Nephron (organoid): ENCODE data around the gene KCNQ5.

Experiments
- H3K27ac Mint-ChIP-seq, 3 experiments: 2 replicates each; pipeline ENCODE4 v1.8.0; 2020; ENCODE audit warnings: mixed read lengths in 3 of 3, mild to moderate bottlenecking in 2 of 3, moderate library complexity in 1 of 3
- H3K27me3 Mint-ChIP-seq: 2 replicates; pipeline ENCODE4 v1.8.0; 2021; ENCODE audit warnings: low read depth, mild to moderate bottlenecking, moderate library complexity, mixed read lengths
- H3K36me3 Mint-ChIP-seq: 2 replicates; pipeline ENCODE4 v1.8.0; 2020; ENCODE audit warnings: low read depth, mixed read lengths
- H3K4me1 Mint-ChIP-seq: 2 replicates; pipeline ENCODE4 v1.8.0; 2020; ENCODE audit warnings: mixed read lengths
- H3K4me3 Mint-ChIP-seq, 3 experiments: 2 replicates each; pipeline ENCODE4 v1.8.0; 2020; ENCODE audit warnings: mild to moderate bottlenecking in 3 of 3, mixed read lengths in 3 of 3, moderate library complexity in 2 of 3
- H3K9me3 Mint-ChIP-seq: 2 replicates; pipeline ENCODE4 v1.8.0; 2020; ENCODE audit warnings: mixed read lengths
- TF ChIP-seq, protein P1 (sequence below), 3 experiments: fragments of 200-600 bp; sonication (generic); IDR thresholded peaks; one replicate each; pipeline ENCODE4 v1.5.0; 2021; ENCODE audit warnings: antibody characterized with exemption in 3 of 3; ENCODE audit not compliant: unreplicated experiment in 3 of 3

The KCNQ5 gene

DNA sequence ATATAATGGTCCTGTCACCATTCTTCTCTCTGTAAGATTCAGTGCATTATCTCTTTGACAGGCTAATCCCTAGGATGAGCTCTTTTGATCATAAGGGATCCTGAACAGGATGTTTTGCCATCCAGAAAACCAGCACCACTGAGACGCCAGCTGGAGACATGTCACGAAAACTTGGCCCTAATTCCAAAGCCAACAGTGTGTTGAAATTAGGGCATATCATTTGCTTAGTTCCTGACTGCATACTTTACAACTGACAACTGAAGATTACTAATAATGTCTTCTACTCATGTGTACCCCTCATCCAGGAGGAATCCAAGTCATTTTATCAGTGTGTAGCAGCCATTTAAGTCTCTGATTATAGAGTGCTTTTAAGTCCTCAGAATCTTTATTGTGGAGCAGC, 243.6 kb downstream of the KCNQ5 start:
- TF ChIP-seq, protein P1, sequence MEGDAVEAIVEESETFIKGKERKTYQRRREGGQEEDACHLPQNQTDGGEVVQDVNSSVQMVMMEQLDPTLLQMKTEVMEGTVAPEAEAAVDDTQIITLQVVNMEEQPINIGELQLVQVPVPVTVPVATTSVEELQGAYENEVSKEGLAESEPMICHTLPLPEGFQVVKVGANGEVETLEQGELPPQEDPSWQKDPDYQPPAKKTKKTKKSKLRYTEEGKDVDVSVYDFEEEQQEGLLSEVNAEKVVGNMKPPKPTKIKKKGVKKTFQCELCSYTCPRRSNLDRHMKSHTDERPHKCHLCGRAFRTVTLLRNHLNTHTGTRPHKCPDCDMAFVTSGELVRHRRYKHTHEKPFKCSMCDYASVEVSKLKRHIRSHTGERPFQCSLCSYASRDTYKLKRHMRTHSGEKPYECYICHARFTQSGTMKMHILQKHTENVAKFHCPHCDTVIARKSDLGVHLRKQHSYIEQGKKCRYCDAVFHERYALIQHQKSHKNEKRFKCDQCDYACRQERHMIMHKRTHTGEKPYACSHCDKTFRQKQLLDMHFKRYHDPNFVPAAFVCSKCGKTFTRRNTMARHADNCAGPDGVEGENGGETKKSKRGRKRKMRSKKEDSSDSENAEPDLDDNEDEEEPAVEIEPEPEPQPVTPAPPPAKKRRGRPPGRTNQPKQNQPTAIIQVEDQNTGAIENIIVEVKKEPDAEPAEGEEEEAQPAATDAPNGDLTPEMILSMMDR (IDR thresholded peaks at IDR 0.05; ENCODE audit: unreplicated experiment in 3 of 3), result no peak
- no peaks in the 10 kb centered on the region for H3K9me3 Mint-ChIP-seq
- no peak overlapping the region for H3K4me3 Mint-ChIP-seq
- no peak overlapping the region for H3K27ac Mint-ChIP-seq
- H3K36me3 Mint-ChIP-seq, result no peaks in the 10 kb centered on the region
- H3K27me3 Mint-ChIP-seq, result no peaks in the 10 kb centered on the region
- peaks cover 13% of the 10 kb centered on the region for H3K4me1 Mint-ChIP-seq

- Mint-ChIP-seq H3K4me1 (no peaks in the 10 kb centered on the region), H3K4me3 (no peak overlapping the region), H3K27me3 (no peaks in the 10 kb centered on the region), H3K36me3 (no peaks in the 10 kb centered on the region), H3K27ac (no peak overlapping the region), H3K9me3 (no peaks in the 10 kb centered on the region)
- TF ChIP-seq, protein P1 (IDR thresholded peaks at IDR 0.05; ENCODE audit: unreplicated experiment in 3 of 3), result no peak
Observed at GRCh38 chr6:72869621-72870020, 247.8 kb downstream of the KCNQ5 start.

- no peak overlapping the region for H3K27ac Mint-ChIP-seq
- no peaks in the 10 kb centered on the region for H3K4me1 Mint-ChIP-seq
- H3K9me3 Mint-ChIP-seq, result no peaks in the 10 kb centered on the region
- TF ChIP-seq, protein P1 (IDR thresholded peaks at IDR 0.05; ENCODE audit: unreplicated experiment in 3 of 3), result no peak
- H3K36me3 Mint-ChIP-seq, result no peaks in the 10 kb centered on the region
- no peak overlapping the region for H3K4me3 Mint-ChIP-seq
- H3K27me3 Mint-ChIP-seq, result no peaks in the 10 kb centered on the region
Observed at GRCh38 chr6:72873433-72873832, 251.6 kb downstream of the KCNQ5 start.

GRCh38 chr6:72876256-72876655, 254.4 kb downstream of the KCNQ5 start:
- H3K27me3 Mint-ChIP-seq, result no peaks in the 10 kb centered on the region
- no peaks in the 10 kb centered on the region for H3K9me3 Mint-ChIP-seq
- no peaks in the 10 kb centered on the region for H3K4me1 Mint-ChIP-seq
- H3K36me3 Mint-ChIP-seq, result no peaks in the 10 kb centered on the region
- TF ChIP-seq, protein P1 (IDR thresholded peaks at IDR 0.05; ENCODE audit: unreplicated experiment in 3 of 3), result no peak
- no peak overlapping the region for H3K4me3 Mint-ChIP-seq
- no peak overlapping the region for H3K27ac Mint-ChIP-seq

DNA sequence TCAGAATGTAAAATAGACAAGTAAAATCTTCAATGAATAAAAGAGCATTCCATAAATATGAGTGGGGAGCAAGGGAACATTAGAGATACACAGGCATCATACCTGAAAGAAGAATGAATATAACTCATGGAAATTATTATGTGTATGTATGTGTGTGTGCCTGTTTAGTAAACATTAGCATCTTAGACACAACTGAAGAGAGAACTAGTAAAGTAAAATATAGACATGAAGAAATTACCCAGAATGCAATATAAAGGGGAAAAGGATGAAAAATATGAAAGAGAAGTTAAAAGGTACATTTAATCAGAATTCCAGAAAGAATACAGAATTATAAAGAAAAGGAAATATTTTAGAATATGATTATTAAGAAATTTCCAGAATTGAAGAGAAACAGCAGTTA, 264.3 kb downstream of the KCNQ5 start:
- H3K27me3 Mint-ChIP-seq, result no peaks in the 10 kb centered on the region
- peaks cover 9% of the 10 kb centered on the region for H3K9me3 Mint-ChIP-seq
- peaks cover 4% of the 10 kb centered on the region for H3K36me3 Mint-ChIP-seq
- no peak overlapping the region for H3K4me3 Mint-ChIP-seq
- TF ChIP-seq, protein P1 (IDR thresholded peaks at IDR 0.05; ENCODE audit: unreplicated experiment in 3 of 3), result no peak
- no peaks in the 10 kb centered on the region for H3K4me1 Mint-ChIP-seq
- no peak overlapping the region for H3K27ac Mint-ChIP-seq

DNA sequence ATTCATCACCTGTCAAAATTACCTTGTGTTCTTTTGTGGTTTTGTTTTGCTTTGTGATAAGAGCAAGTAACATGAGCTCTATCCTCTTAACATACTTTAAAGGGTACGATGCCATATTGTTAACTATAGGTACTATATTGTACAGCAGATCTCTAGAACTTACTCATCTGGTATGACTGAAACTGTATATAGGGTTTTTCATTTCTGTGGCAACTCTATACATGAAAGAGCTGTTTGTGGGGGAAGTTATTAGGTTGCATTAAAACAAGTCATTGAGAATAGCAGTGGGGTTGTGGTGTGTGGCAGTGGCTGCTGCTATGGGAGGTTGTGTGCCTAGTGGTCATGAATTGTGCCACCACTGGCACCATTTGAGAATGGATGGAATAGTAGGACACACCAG, 268.4 kb downstream of the KCNQ5 start:
- Mint-ChIP-seq H3K4me1 (no peaks in the 10 kb centered on the region), H3K9me3 (peaks cover 9% of the 10 kb centered on the region)

More for the DNA sequence above, 268.4 kb downstream of the KCNQ5 start:
- H3K27me3 Mint-ChIP-seq, result no peaks in the 10 kb centered on the region
- no peak overlapping the region for H3K27ac Mint-ChIP-seq
- TF ChIP-seq, protein P1 (IDR thresholded peaks at IDR 0.05; ENCODE audit: unreplicated experiment in 3 of 3), result no peak
- peaks cover 4% of the 10 kb centered on the region for H3K36me3 Mint-ChIP-seq
- H3K4me3 Mint-ChIP-seq, result no peak overlapping the region
